ENCODE data around the gene MS4A8.

The MS4A8 gene

DNA sequence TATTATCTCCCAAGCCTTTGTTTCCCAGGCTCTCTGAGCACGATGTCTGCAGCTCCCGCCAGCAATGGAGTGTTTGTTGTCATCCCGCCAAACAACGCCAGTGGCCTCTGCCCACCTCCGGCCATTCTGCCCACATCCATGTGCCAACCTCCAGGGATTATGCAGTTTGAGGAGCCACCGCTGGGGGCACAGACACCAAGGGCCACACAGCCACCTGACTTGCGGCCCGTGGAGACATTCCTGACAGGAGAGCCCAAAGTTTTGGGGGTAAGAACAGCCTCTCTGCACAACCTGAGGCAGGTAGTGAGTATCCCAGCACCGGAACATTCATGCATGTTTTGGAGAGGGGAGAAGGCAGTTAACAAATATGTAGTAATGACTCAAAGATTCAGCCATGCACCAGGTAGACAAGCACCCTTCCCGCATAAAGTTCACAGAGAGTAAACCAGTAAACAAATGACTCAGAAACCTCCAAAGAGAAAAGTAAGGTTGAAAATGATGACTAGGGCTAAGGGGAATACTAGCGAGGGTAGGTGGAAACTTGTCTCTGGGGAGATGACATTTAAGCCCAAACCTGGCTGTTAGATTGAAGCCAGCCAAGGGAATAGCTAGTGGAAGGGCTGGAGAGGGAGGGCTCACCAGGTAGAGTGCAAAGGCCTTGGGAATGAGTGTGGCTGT lies 64.4 kb downstream of the MS4A8 start:
- H3K9me3 ChIP-seq (ENCODE audit: control insufficient read depth, low read length) = no peaks in the 10 kb centered on the region
- no peak overlapping the region for H3K4me3 ChIP-seq (ENCODE audit: extremely low read depth, insufficient read depth, low read length, poor library complexity, severe bottlenecking)
- no peaks in the 10 kb centered on the region for H3K4me1 ChIP-seq (ENCODE audit: control insufficient read depth, insufficient read depth, low read length, poor library complexity, severe bottlenecking)
- 95 to 98% methylated on average over 9 to 11 of the region's 11 CpGs for WGBS, 2 experiments (ENCODE audit: insufficient coverage in 2 of 2)
- H3K27ac ChIP-seq (ENCODE audit: low read depth, low read length, severe bottlenecking) = no peak overlapping the region
- H3K36me3 ChIP-seq (ENCODE audit: control insufficient read depth, insufficient read depth, low read length) = no peaks in the 10 kb centered on the region

- 70 to 80% methylated on average over 1 of the region's 1 CpG for WGBS, 2 experiments (ENCODE audit: insufficient coverage in 2 of 2)
- Histone ChIP-seq H3K36me3 (ENCODE audit: control insufficient read depth, insufficient read depth, low read length) (no peaks in the 10 kb centered on the region), H3K27ac (ENCODE audit: low read depth, low read length, severe bottlenecking) (no peak overlapping the region), H3K9me3 (ENCODE audit: control insufficient read depth, low read length) (no peaks in the 10 kb centered on the region), H3K4me1 (ENCODE audit: control insufficient read depth, insufficient read depth, low read length, poor library complexity, severe bottlenecking) (no peaks in the 10 kb centered on the region), H3K4me3 (ENCODE audit: extremely low read depth, insufficient read depth, low read length, poor library complexity, severe bottlenecking) (no peak overlapping the region)
These were observed 65.5 kb downstream of the MS4A8 start for GRCh38 chr11:60764879-60765278.

- no peak overlapping the region for H3K4me3 ChIP-seq (ENCODE audit: extremely low read depth, insufficient read depth, low read length, poor library complexity, severe bottlenecking)
- H3K27ac ChIP-seq (ENCODE audit: low read depth, low read length, severe bottlenecking) = no peak overlapping the region
- WGBS, 2 experiments (ENCODE audit: insufficient coverage in 2 of 2) = 94 to 98% methylated on average over 5 of the region's 5 CpGs
- no peaks in the 10 kb centered on the region for H3K36me3 ChIP-seq (ENCODE audit: control insufficient read depth, insufficient read depth, low read length)
- no peaks in the 10 kb centered on the region for H3K9me3 ChIP-seq (ENCODE audit: control insufficient read depth, low read length)
- no peaks in the 10 kb centered on the region for H3K4me1 ChIP-seq (ENCODE audit: control insufficient read depth, insufficient read depth, low read length, poor library complexity, severe bottlenecking)
These were observed 65.9 kb downstream of the MS4A8 start for GRCh38 chr11:60765355-60765754.
